Measurements from ENCODE around the gene KBTBD4.

Gene KBTBD4

GRCh38 chr11:47589977-47590861, 11.4 kb upstream of the KBTBD4 start:
- no peaks in the 10 kb centered on the region for H3K9me2 ChIP-seq (replicated peaks; ENCODE audit: insufficient read depth, low read length)
- no peak overlapping the region for H3K27ac ChIP-seq (ENCODE audit: low read depth, low read length)
- TF ChIP-seq EZH2phosphoT487 (conservative IDR thresholded peaks at IDR 0.05; ENCODE audit: low read length), result no peak
- no peak for TF ChIP-seq CTCF (IDR thresholded peaks at IDR 0.05; ENCODE audit: insufficient read depth, low read length, poor library complexity, severe bottlenecking)
- H2AFZ ChIP-seq (ENCODE audit: low read depth, low read length, severe bottlenecking), result no peak overlapping the region
- no peaks in the 10 kb centered on the region for H3F3A ChIP-seq (ENCODE audit: insufficient read depth)
- H3K9ac ChIP-seq (ENCODE audit: low read length), result no peak overlapping the region
- H3K4me3 ChIP-seq (ENCODE audit: insufficient read depth, low read length, poor library complexity, severe bottlenecking), result no peak overlapping the region
- no peaks in the 10 kb centered on the region for H4K20me1 ChIP-seq (ENCODE audit: low read depth, low read length)
- H3K9me3 ChIP-seq (ENCODE audit: insufficient read depth, low read length), result no peaks in the 10 kb centered on the region
- H3K4me2 ChIP-seq (ENCODE audit: low read depth, low read length, poor library complexity, severe bottlenecking), result no peak overlapping the region
- no peaks in the 10 kb centered on the region for H3K27me3 ChIP-seq (ENCODE audit: low read length)
- H3K36me3 ChIP-seq (ENCODE audit: low read length), result no peaks in the 10 kb centered on the region
- H3K79me2 ChIP-seq (ENCODE audit: insufficient read depth, low read length), result no peaks in the 10 kb centered on the region

- H3K4me3 ChIP-seq (ENCODE audit: insufficient read depth, low read length, poor library complexity, severe bottlenecking), result no peak overlapping the region
- no peaks in the 10 kb centered on the region for H3K27me3 ChIP-seq (ENCODE audit: low read length)
- no peaks in the 10 kb centered on the region for H3K79me2 ChIP-seq (ENCODE audit: insufficient read depth, low read length)
- no peaks in the 10 kb centered on the region for H3K9me2 ChIP-seq (replicated peaks; ENCODE audit: insufficient read depth, low read length)
- no peak overlapping the region for H3K27ac ChIP-seq (ENCODE audit: low read depth, low read length)
- no peaks in the 10 kb centered on the region for H3F3A ChIP-seq (ENCODE audit: insufficient read depth)
- H3K9me3 ChIP-seq (ENCODE audit: insufficient read depth, low read length), result no peaks in the 10 kb centered on the region
- no peaks in the 10 kb centered on the region for H4K20me1 ChIP-seq (ENCODE audit: low read depth, low read length)
- no peak overlapping the region for H3K4me2 ChIP-seq (ENCODE audit: low read depth, low read length, poor library complexity, severe bottlenecking)
- no peak overlapping the region for H3K9ac ChIP-seq (ENCODE audit: low read length)
- H2AFZ ChIP-seq (ENCODE audit: low read depth, low read length, severe bottlenecking), result no peak overlapping the region
- no peak for TF ChIP-seq EZH2phosphoT487 (conservative IDR thresholded peaks at IDR 0.05; ENCODE audit: low read length)
- TF ChIP-seq CTCF (IDR thresholded peaks at IDR 0.05; ENCODE audit: insufficient read depth, low read length, poor library complexity, severe bottlenecking), result no peak
- H3K36me3 ChIP-seq (ENCODE audit: low read length), result no peaks in the 10 kb centered on the region
Measured at GRCh38 chr11:47589584-47589976, 10.8 kb upstream of the KBTBD4 start.

GRCh38 chr11:47589118-47589517, 10.3 kb upstream of the KBTBD4 start:
- no peak overlapping the region for H3K27ac ChIP-seq (ENCODE audit: low read depth, low read length)

More at GRCh38 chr11:47589118-47589517, 10.3 kb upstream of the KBTBD4 start:
- Histone ChIP-seq H3K9ac (ENCODE audit: low read length) (no peak overlapping the region), H3K79me2 (ENCODE audit: insufficient read depth, low read length) (no peaks in the 10 kb centered on the region), H3K4me2 (ENCODE audit: low read depth, low read length, poor library complexity, severe bottlenecking) (no peak overlapping the region), H2AFZ (ENCODE audit: low read depth, low read length, severe bottlenecking) (no peak overlapping the region), H3K9me3 (ENCODE audit: insufficient read depth, low read length) (no peaks in the 10 kb centered on the region), H3K4me3 (ENCODE audit: insufficient read depth, low read length, poor library complexity, severe bottlenecking) (no peak overlapping the region), H3F3A (ENCODE audit: insufficient read depth) (no peaks in the 10 kb centered on the region), H4K20me1 (ENCODE audit: low read depth, low read length) (no peaks in the 10 kb centered on the region), H3K36me3 (ENCODE audit: low read length) (no peaks in the 10 kb centered on the region), H3K9me2 (replicated peaks; ENCODE audit: insufficient read depth, low read length) (no peaks in the 10 kb centered on the region), H3K27me3 (ENCODE audit: low read length) (no peaks in the 10 kb centered on the region)
- TF ChIP-seq EZH2phosphoT487 (conservative IDR thresholded peaks at IDR 0.05; ENCODE audit: low read length), result no peak
- TF ChIP-seq CTCF (IDR thresholded peaks at IDR 0.05; ENCODE audit: insufficient read depth, low read length, poor library complexity, severe bottlenecking), result no peak
